Choroid plexus epithelial cell (primary cell): ENCODE results near the gene CSF2RB.

ENCODE experiments used
- DNase-seq: peaks from one replicate; pipeline ENCODE4 v3.0.0-alpha.2; 2010; ENCODE audit warnings: low read depth
- H3K4me3 ChIP-seq: 2 replicates; pipeline ENCODE4 v1.5.1; 2011; ENCODE audit warnings: low read depth, mild to moderate bottlenecking, control low read depth, low read length, moderate library complexity
- TF ChIP-seq, protein P1 (sequence below): conservative IDR thresholded peaks from 2 replicates; pipeline ENCODE4 v1.5.1; 2011; ENCODE audit warnings: low read depth, mild to moderate bottlenecking, control low read depth, inconsistent platforms, low read length, moderate library complexity

Gene CSF2RB

DNA sequence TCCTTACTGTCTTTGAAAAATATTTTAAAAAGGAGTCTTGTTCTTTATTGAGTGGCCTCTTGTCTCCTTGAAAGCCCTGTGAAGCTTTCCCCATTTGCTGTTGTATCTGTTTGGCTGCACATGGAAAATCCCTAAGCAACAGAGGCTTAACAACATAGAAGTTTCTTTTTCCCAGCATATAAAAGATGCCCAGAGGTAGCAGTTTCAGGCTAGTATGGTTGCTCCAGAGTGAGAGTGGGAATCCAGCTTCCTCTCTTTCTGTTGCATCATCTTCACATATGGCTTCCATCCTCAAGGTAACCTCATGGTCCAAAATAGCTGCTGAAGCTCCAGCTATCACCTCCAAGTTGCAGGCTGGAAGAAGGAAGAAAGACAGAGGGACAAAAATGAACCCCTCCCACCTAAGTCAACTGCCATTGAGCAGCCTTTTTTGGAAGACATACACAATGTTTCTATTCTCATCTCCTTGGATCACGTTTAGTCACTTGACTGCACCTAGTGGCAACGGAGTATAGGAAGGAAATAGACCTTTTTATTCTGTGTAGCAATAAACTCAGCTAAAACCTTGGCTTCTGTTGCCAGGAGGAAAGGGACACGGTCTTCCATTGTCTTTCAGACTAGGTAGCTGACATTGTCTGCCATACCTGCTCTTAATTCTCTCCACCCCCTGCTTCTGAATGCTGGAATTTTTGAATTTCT, 5.3 kb downstream of the CSF2RB start:
- DNase-seq = no peak
- H3K4me3 ChIP-seq = no peak overlapping the region
- TF ChIP-seq, protein P1, sequence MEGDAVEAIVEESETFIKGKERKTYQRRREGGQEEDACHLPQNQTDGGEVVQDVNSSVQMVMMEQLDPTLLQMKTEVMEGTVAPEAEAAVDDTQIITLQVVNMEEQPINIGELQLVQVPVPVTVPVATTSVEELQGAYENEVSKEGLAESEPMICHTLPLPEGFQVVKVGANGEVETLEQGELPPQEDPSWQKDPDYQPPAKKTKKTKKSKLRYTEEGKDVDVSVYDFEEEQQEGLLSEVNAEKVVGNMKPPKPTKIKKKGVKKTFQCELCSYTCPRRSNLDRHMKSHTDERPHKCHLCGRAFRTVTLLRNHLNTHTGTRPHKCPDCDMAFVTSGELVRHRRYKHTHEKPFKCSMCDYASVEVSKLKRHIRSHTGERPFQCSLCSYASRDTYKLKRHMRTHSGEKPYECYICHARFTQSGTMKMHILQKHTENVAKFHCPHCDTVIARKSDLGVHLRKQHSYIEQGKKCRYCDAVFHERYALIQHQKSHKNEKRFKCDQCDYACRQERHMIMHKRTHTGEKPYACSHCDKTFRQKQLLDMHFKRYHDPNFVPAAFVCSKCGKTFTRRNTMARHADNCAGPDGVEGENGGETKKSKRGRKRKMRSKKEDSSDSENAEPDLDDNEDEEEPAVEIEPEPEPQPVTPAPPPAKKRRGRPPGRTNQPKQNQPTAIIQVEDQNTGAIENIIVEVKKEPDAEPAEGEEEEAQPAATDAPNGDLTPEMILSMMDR = no peak

DNA sequence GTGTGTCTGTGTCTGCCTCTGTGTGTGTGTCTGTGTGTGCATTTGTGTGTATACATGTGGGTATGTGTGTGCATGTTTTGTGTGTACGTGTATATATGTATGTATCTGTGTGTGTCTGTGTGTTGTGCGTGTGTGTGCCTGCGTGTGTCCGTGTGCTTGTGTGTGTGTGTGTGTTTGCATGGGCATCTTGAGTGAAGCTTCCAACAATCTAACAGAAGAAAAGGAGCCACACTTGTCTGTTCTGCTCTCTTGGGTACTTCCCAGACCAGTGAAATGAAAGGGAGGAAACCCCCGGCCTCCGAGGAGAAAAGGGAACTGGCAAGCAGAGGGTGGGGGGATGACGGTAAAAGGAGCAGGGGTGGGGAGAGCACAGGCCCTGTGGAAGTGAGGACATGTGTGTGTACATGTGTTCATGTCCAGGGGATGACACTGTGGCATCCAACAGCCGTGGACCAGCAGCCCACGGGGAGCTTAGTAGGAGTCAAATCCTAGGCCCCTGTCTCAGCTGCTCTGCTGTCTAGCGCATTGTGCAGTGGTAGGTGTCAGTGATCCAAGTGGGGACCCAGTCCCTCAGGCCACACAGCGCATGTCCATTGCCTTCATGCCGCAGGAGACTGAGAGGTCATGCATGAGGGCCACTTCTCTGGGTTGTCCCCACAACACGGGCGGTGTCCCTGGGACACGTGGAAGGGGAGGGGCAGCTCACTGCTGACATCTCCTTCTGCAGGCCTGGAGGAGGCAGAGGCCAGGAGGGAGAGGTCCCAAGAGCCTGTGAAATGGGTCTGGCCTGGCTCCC, 8.1 kb downstream of the CSF2RB start:
- DNase-seq = no peak
- H3K4me3 ChIP-seq = no peak overlapping the region
- TF ChIP-seq, protein P1 = no peak

DNA sequence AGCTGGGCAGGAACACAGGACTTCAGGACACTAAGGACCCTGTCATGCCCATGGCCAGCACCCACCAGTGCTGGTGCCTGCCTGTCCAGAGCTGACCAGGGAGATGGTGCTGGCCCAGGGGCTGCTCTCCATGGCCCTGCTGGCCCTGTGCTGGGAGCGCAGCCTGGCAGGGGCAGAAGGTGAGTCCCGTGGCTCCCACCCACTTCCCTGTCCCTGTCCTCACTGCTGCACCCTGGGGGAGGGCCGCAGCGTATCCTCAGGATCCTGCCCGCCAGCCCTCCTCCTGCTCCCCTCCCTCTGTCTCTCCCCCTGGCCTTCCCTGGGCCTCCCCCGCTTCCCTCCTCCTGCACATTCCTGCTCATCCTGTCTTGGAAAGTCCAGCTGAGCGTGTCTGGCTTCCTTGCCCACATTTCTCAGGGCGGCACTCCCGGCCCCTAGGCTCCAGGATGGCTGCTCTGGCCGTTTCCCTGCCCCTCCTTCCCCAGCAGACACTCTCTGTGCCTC, 8.7 kb downstream of the CSF2RB start:
- DNase-seq = no peak
- TF ChIP-seq, protein P1 = no peak
- H3K4me3 ChIP-seq = no peak overlapping the region

DNA sequence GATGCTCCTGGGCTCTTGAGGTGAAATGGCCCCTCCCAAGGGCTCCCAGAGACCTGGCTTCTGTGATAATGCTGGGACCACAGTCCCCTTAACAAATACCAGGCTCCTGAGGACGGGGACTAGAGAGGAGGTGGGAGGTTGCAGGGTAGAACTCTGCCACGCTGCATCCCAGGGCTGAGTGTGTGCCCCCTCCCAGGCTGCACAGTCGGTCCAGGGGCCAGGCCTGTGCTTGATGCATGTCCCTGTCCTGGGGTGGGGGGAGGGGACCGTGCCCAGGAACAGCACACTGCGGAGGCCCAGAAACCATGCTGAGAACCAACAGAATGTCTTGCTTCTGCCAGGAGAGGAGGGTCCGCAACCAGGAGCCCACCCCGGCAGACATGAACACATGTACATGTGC, 9.3 kb downstream of the CSF2RB start:
- TF ChIP-seq, protein P1 = no peak
- no peak for DNase-seq
- H3K4me3 ChIP-seq = no peak overlapping the region

DNA sequence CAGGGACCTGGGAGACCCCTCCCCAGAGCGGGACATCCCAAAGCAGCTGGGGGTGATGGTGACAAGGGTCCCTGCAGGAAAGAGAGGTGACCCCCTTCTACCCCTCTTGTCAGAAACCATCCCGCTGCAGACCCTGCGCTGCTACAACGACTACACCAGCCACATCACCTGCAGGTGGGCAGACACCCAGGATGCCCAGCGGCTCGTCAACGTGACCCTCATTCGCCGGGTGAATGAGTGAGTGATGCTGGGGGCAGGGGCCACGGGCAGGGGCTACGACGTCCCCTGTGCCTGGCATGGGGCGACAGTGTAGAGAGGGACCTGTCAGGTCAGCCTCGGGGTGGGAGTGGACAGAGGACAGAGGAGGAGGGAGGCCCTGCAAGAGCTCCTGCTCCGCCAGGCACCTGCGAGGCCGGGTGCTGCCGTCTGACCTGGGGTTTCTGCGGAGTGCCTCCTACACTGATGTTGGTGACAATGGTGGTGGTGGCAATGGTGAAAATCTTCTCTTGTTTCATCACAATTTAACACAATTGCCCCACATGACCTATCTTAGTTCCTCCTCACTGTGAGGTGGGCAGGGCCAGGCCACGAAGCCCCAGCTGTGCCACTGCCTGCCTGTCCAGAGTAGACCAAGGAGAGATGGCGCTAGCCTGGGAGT, 9.8 kb downstream of the CSF2RB start:
- DNase-seq = no peak
- H3K4me3 ChIP-seq = no peak overlapping the region
- TF ChIP-seq, protein P1 = no peak

DNA sequence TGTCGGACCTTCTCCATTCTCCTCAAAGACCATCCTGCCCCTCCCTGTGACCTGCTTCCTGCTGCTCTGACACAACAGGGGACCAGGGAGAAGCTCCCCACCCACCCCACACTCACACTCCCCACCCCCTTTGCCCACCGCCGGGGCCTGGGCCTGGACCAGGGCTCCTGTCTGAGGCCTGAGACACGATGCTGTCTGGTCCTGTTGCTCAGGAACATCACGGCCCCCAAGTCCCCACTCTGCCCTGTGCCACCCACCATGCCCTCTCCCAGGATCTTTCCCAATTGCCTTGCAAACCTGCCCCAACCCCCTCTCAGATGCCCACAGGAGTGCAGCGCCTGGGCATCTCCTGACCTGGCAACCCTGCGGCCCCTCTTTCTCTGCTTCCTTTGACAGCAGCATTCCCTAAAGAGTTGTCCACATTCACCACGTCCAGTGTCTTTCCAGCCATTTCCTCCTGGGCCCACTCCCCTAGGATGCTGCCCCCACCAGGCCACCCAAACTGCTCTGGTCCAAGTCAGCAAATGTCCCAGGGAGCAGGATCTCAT, 10.8 kb downstream of the CSF2RB start:
- DNase-seq = no peak
- TF ChIP-seq, protein P1 = no peak
- H3K4me3 ChIP-seq = no peak overlapping the region
